CD4-positive, alpha-beta T cell treated with Interleukin-10 for 1 hour (primary cell): Measurements from ENCODE around the gene CARMIL1.
A peak's percentile ranks its signal among the peaks of the same experiment; 100 is the strongest.
"Not testable (repeated sequence)": the region's sequence is repeated elsewhere in the genome, so short reads cannot be mapped to it uniquely, and the experiment has no call there.

Source experiments
- DNase-seq: peaks from one replicate; pipeline ENCODE4 v3.0.0-alpha.2; 2020

CARMIL1 gene

DNA sequence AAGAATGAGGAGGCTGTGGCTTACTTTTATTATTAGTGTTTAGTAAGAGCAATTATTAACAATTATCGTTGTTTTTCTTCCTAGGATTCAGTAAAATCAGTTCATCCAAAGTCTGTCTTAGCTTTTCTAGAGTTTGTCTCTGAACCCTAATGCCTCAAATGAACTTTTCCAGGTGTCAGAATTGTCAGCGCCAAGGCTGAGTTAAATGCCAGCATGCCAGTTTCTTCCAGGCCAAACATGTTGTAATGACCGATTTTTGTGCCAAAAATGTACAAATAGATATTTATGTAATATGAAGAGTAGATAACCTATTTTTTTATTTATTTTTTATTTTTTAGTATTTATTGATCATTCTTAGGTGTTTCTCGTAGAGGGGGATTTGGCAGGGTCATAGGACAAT is 306.1 kb downstream of the CARMIL1 start:
- no peak for DNase-seq

DNA sequence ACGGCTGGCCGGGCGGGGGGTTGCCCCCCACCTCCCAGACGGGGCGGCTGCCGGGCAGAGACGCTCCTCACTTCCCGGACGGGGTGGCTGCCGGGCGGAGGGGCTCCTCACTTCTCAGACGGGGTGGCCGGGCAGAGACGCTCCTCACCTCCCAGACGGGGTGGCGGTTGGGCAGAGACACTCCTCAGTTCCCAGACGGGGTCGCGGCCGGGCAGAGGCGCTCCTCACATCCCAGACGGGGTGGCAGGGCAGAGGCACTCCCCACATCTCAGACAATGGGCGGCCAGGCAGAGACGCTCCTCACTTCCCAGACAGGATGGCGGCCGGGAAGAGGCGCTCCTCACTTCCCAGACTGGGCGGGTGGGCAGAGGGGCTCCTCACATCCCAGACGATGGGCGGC is 306.9 kb downstream of the CARMIL1 start:
- not testable (repeated sequence) for DNase-seq

DNA sequence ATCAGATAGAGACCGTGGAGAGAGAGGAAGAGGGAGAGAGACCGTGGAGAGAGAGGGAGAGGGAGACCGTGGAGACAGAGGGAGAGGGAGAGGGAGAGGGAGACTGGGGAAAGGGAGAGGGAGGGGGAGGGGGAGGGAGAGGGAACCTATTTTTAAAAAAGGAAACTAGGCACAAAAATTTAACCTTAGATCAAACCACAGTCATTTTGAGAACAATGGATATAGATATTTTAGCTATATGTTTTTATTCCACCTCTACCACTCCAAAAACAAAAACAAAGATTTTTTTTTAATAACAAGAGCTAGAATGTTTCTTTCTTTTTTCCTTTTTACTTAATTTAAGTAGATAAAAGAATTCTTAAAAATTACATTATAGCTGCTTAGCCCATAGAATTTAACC is 307.8 kb downstream of the CARMIL1 start:
- DNase-seq: no peak

DNA sequence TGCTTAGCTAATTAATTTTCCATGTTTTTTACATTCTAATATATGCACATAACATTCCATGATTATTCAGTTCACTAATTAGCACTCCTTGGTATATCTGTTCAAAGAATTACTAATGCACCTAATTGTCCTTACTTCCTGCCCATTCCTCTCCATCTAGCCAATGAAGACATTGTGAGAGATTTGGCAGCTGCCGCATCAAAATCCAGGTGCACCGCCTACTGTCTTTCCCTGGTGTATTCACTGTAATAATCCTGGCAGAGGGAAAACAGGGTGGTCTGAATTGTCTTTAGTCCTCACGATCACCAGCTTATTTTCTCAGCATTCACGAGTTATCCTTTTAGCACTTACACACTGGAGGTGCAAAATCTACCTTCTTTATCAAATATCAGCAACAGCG is 311.8 kb downstream of the CARMIL1 start:
- no peak for DNase-seq

DNA sequence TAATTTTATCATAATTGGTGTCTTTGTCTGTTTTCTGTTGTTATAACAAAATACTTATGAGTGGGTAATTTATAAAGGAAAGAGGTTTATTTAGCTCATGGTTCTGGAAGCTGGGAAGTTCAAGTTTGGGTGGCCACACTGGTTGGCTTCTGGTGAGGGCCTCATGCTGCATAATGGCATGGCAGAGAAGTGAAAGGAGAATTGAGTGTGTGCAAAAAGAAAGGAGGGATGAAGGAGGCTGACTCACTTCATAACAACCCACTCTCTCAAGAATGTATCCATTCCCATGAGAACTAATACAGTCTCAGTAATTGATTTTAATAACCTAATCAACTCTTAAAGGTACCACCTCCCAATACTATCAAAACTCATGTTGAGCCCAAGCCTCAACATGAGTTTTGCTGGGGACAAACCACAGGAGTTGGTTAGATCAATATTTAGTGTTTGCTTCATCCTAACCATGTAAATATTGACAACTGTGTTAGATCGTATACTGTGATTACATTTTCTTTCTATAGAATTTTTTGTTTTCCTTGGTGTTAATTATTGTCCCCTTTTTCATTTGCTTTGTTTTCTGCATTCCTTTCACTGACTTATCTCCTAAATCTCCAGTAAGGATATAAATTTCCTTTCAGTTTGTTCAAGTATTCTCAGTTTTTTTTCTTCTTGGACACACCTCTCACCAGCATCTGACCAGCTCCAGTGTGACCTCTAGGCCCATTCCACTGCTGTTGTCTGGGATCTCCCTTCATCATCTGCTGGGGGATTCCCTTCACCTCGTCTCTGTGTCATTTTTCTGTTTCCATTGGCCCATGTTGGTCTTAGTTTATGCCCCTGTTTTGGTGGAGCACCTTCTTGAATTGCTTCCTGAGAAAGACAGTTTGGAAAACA is 318.0 kb downstream of the CARMIL1 start:
- DNase-seq: no peak

DNA sequence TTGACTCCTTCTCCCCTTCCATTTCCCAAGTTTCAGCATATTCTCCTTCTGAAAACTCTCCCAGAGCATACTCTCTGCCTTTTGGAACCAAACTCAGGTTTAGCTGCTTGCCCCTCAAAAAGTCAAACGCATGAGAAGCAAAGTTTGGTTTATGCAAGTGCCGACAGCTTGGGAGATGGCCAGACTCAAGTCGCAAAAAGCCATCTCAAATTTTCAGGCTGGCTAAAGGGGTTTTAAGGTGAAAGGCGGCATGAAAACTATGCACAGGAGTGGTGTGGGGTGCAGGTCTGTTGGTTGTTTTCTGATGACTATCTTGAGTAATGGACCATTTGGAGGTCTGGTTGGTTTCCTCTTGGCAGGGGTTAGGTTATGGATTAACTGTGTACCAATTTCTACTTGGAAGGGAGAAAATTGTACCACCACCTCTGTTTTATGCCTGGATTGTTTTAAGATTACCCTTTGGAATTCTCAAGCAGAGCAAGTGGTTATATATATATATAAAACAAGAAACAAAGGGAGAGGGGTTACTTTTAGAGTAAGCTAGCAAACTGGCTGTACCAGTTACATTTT is 320.4 kb downstream of the CARMIL1 start:
- no peak for DNase-seq

DNA sequence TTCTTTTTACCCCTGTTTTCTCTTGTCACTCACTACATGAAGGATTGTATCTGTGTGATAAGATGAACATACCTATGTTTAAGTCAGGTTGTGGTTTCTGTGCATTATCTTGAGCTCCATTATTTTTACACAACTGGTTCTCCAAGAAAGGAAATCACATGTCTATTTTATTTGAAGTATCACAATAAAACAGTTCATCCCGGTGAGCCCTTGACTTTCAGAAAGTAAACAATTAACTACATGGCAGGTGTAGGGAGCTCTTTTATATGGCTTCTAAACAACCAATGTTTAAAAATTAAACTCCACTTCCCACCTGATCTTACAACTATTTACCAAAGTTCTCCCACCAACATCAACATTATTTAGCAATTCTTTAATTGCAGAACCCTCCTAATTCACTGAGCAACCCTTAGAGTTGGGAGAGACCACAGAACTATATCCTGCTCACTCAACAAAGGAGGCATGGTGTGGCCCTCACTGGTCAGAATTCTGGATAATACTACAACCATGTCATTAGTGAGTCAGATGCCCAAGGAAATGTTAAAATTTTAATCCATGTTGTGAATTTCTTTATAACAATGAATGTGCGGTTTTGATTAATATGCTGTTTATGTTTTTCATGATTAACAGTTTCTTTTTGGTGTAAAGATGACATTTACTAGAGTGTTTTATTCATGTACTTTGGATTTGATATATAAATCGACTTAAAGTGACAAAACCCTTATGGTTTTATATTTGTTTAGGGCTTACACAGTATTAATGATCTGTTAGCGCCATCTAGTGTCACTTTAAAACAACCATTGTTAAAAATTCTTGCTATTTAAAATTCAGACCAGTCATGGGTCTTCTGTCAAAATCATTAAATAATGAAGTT is 322.9 kb downstream of the CARMIL1 start:
- peak; percentile 49 for DNase-seq

DNA sequence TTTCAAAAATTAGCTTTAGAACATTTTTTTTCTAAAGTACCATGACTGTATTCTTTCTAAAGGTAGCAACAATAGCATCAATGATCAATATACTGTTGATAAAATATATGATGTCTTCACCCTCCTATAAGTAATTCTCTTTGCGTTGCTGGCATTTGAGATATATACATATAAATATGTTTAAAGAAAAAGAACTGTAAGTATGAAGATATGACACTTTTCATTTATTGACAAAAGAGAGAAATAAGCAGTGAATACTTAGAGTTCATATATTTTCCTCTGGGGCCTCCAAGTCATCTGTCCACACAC is 323.5 kb downstream of the CARMIL1 start:
- no peak for DNase-seq

DNA sequence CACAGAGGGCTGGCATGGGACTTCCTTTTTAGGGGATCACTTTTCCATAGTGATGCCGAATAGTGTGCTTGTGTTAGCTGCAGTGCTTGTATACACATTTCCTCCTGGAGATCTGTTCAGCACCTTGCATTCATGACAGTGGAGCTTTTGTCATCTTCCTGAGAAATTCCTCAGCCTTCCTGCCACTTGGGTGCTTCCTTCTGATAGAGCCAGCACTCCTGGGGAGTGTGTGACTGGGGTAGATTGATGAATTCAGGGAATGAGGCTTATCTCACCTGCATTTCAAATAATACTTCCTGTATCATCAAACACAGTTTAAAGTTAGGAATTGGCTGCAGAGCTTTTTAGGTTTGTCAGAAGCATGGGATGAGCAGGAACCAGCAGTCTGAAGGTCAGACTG is 324.1 kb downstream of the CARMIL1 start:
- no peak for DNase-seq

DNA sequence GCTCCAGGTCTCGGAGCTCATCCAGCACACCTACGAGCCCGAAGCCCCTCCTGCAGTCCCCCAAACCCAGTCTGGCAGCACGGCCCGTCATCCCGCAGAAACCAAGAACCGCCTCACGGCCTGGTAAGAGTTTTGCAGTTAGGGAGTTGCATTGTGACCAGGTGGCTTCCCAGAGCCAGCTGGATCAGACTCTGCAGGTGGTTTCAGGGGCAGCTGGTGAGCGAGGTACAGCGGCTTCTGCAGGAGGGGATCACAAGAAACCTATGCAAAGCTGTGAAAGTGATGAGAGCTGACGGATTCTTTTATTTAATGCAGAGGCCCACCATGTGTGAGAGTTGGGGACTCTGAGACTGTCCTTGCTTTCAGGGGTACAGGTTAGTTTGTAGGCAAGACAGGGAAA is 327.0 kb downstream of the CARMIL1 start:
- no peak for DNase-seq

DNA sequence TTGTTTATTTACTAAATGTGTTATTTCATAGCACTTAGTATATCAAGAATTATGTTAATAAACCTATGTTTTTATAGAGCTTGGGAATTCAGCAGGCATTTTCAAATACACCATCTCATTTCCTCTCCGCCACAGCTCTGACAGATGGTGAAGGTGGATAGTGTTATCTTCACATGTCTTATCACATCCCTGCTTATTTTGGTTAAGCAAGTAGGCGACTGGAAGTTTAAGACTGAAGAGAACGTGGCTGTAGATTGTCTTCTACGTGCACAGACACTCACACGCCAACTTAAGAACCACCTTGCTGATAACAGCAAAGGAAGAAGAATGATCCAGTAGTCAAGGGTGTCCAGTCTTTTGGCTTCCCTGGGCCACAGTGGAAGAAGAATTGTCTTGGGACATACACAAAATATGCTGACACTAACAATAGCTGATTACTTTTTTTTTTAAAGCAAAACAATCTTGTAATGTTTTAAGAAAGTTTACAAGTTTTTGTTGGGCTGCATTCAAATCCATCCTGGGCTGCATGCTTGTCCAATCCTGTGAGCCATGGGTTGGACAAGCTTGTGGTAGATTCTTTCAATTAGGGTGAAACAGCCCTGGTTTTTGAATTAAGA is 329.5 kb downstream of the CARMIL1 start:
- DNase-seq: no peak

DNA sequence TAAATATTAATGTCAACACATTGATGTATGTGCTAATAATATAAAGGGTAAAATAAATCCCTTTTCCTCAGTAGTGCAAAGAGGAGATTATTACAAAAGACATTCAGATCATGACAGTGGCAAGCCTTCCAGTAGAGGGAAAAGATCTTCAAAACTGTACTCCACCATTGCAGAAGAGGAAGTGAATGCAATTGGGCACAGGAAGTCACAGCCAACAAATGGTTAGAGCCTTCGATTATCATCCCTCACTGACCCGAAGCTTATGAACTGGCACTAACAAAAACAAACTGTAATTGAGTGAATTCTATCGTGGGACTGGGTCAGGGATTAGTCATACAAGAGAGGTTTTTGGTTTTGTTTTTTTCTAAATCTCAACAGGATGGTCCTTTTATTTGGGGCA is 333.5 kb downstream of the CARMIL1 start:
- DNase-seq: no peak

DNA sequence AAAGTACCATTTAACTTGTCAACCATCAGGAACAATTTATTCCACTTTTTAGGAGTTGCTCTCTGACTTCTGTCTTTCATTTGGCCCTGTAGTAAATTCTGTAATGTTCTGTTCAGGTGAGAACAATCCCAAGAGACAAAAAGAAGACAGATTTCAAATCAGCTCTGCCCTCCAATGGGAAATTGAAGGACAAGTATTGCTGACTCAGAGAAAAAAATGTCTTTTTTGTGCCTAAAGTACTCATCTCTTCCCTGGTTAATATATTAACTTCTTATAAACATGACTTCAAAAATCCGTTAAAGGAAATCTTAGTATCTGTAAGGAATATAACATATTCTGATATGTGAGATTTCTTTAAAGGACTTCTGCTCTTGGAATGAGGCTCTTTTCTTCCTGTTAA is 334.2 kb downstream of the CARMIL1 start:
- DNase-seq: no peak

DNA sequence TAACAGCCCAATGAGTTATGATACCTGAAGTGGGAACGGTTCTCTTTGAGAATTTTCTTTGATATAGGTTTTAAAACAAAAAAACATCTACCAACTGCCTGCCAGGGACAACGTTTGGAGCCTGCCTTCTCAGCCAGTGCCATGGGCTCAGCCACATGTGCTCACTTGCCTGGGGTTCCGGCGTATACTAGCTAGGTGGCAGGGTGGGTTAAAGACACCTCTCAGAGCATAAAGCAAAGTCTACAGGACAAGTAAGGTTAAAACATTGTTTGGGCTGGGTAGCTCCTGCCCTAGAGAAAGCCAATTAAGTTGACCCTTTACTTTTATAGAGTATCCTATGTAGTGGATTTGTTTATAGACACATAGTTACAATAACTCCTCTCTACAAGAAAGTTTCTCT is 334.9 kb downstream of the CARMIL1 start:
- DNase-seq: no peak

DNA sequence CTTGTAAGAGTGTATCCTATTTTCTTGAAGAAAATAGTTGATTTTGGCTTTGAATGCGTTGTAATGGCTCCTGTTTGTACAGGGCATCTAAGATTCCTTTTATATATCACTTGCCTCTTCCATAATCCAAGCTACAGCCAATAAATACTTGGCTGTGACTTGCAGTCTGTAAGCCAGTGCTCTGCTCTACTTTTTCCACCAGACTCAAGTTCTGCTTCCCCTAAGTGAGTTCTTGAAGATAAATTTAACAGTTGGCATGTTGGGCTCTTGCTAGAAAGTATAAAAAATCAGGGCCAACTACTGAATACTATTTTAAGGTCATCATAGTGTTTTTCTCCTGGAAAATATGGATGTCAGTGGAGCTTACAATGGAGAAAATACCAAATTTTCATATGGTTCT is 336.3 kb downstream of the CARMIL1 start:
- DNase-seq: no peak

DNA sequence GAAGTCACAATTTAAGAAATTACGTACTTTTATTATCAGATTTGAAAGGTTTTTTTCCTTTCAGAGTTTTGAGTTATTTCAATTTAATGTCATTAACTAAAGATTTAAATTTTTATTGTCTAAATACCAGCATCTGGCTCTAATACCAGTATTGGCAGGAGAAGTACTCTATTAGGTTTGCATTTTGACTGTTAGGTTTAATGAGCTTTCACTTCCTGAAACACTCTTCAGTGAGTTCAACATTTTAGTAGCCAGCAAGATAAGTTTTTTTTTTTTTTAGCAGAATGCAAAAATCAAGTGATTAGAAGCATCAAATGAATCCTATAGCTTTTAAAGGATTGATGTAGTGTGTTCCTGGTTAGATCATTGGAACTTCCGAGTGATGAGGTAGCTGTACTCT is 338.8 kb downstream of the CARMIL1 start:
- DNase-seq: no peak

DNA sequence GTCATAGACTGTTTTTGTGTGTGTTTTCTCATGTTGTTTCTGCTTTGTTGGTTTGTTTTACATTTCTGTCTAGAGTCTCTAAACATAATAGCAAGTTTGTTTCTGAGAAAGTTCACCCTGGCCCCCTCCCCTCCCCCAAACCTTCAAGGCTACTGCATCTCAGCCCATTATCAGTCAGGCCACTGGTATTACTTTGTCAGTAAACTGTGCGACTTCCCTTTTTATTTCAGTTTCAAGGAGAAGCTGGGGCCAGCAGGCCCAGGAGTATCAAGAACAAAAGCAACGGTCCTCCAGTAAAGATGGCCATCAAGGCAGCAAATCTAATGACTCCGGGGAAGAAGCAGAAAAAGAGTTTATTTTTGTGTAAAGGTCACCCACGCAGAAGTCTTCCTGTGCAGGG is 340.0 kb downstream of the CARMIL1 start:
- no peak for DNase-seq

DNA sequence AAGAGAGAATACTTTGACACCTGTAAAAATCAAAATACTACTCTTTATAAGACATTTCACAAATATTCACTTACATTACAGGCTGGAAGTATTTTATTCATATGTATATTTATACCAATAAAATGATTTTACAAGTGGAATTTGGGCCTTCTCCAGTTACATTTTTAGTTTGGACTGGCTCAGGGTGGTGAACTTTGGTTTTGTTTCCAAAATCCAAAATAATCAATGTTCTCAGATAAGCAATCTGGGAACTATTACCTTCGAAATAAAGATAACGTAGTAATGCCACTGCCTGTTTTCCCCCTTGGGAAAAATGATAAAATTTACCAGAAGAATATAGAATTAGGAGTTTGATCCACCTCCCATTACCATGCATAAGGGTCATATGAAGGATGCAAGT is 341.2 kb downstream of the CARMIL1 start:
- DNase-seq: no peak

DNA sequence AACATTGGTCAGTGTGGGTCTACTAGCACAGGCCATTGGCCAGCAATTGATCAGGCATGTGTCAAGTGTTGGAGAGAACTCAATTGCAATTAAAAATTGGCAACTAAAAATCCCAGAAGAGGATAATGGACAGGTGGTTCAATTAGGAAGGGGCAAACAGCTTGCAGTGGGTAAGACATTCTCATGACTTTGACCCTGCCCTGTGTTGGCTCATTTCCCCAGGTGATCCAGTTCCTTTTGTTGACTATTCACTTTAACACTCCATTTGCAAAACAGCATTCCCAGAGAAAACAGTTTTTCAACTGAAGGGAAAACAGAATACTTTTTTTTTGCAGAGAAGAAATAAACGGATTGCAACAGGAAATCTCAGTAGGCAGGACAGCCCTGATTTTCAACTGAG is 343.9 kb downstream of the CARMIL1 start:
- no peak for DNase-seq

DNA sequence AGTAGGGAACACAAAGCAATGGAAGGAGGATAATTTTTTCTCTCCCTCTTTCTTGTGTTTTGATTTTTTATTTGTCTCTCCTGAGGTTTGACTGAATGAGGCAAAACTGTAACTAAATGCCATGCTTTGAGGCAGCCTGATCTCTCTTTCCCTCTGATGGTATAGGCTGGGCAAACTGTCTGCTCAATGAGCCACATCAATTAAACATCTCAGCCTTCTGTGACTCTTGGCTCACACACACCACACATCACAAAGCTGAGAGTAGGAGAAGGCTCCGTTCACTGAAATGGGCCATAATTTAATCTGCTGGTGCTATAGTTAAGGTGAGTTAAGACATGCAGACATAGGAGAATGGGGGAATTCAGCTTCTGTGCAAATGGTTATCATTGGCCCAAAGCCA is 344.7 kb downstream of the CARMIL1 start:
- no peak for DNase-seq

DNA sequence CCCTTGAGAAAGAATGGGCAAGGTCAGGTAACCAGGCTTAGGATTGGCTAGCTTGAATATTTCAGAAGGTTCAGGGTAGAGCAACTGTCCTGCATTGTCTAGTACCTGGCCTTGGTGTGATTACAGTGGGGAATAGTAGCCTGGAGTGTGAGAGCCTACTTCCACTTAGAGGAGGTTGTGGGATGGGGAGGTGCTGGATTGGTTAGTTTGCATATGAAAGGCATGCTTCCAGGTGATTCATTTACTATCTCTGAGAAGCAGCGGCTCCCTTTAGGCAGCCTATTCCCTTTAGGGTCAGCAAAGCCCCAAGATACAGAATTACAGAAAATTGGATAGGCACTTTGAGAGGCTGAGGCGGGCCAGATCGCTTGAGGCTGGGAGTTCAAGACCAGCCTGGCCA is 347.8 kb downstream of the CARMIL1 start:
- DNase-seq: no peak

DNA sequence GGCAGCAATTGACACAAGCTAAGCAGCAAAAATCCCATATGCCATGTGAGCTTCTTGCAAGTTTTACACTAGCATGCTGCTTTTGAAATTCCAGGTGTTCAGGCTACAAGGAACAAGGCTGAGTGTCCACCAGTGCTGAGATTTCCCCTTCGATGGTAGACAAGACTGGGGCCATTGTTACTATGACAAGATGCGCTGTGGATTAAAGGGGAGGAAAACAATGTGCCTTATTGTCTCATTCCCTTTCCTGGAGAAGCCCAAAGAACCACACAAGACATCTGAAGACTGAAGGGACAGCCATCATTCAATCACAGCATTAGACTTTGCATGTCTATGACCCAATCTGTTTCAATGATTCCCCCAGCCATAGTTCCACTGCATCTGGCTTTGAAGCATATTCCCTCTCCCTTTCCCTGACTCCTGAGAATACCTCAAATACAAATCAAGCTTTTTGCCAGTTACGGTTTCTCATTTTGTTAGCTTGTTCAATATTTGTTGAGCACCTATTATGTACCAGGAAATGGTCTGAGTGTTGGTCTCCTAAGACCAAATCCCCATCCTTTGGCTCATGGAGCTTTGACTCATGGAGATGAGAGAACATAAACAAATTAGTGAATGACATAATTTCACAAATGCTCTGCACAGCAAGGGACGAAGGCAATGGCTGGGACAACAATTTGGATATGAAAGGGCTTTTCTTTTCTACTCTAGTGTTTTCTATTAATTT is 349.5 kb downstream of the CARMIL1 start:
- DNase-seq: no peak

DNA sequence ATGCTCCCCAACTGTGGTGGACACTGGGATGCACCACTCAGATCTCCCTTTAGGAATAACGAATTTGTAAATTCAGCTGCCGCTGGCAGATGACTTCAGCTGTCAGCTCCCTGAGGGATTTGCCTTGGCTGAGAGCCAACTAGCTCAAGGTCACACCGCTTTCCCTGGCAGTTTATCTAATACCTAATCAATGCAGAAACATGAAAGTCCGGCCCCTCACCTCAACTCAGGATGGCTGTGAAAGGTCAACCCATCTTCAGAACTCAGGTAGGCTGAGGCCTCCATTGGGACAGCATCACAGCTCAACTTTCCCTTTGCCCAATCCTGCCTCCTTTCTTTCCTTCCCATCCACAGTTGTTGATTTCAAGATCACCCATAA is 350.0 kb downstream of the CARMIL1 start:
- no peak for DNase-seq
